GOT3 (cell line): ENCODE data around the gene ZNF786.
"Not testable (repeated sequence)": the region's sequence is repeated elsewhere in the genome, so short reads cannot be mapped to it uniquely, and the experiment has no call there.

ENCODE experiments used
- DNase-seq: peaks from one replicate; lab custom pipeline; 2025; ENCODE audit warnings: mixed read lengths; lab: John Stamatoyannopoulos, UW

The ZNF786 gene

DNA sequence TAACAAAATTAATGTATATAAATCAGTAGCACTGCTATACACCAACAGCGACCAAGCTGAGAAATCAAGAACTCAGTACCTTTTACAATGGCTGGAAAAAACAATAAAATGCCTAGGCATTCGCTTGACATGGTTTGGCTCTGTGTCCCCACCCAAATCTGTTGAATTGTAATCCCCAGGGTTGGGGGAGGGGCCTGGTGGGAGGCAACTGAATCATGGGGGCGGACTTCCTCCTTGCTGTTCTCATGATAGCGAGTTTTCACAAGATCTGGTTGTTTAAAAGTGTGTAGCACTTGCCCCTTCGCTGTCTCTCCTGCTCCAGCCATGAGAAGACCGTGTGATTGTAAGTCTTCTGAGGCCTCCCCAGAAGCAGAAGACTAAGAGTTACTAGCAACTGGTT is 8.6 kb downstream of the ZNF786 start:
- no peak for DNase-seq

DNA sequence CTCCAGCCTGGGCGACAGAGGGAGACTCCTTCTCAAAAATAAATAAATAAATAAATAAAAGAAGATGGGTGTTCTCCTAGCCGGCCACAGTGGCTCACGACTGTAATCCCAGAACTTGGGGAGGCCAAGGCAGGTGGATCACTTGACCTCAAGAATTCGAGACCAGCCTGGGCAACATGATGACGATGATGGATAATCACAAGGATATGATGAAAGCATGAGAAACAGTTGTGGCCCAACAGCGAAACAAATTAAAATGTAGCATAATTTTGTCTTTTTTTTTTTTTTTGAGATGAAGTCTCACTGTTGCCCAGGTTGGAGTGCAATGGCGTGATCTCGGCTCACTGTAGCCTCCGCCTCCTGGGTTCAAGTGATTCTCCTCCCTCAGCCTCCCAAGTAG is 12.9 kb downstream of the ZNF786 start:
- no peak for DNase-seq

DNA sequence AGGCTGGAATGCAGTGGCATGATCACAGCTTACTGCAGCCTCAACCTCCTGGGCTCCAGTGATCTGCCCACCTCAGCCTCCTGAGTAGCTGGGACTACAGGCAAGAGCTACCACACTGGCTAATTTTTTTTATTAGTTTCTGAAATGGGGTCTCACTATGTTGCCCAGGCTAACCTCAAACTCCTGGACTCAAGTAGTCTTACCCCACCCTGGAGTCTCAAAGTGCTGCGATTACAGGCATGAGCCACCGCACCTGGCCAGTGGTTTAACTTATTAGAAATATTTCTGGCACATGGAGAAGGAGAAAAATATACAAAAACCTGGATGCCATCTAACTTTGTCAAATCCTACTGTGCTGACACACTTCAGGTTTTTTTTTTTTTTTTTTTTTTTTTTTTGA is 15.2 kb downstream of the ZNF786 start:
- DNase-seq: no peak

DNA sequence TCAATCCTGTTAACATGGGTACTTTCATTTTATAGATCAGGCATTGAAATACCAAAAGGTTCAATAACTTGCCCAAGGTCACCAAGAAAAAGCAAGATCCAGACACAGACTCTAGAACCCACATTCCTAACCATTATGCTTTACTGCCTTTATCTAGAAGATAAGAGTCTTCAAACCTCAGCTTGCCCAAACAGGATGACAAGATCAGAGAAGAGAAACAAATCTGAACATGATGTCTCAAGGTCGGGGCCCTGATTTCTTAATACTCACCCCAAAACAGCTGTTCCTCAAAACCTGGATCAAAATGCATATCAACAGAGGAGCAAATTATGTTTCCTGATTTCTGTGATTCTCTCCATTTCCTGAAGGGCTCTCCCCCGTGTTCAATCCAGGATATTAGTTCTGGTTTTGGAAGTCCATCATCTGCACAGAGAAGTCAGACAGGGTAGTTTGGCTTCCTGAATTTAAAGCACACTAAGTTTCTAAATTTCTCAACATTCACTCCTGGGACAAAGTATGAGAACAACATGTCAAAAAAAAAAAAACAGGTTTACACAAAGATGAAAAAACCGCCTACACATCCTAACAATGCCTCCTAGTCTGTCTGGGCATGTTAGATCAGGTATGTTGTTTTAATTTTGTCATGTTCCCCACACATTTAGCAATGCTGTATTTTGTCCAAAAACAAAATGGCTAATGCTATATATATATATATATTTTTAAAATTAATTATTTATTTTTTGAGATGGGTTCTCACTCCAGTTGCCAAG is 16.2 kb downstream of the ZNF786 start:
- DNase-seq: no peak

DNA sequence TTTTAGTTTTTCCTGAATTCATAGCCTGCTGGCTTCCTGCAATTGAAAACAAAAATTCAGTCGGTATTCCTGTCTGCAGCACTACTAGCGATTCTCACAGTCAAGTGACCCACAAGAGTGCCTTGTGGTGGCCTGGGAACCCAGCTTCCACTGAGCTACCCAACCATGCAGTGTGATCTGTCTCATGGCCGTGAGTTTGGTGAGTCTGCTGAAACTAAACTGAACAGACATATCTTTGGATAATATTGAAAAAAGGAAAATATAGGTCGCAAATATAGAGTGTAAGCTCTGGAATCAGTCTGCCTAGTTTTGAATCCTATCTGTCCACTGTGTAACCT is 18.1 kb downstream of the ZNF786 start:
- DNase-seq: no peak

DNA sequence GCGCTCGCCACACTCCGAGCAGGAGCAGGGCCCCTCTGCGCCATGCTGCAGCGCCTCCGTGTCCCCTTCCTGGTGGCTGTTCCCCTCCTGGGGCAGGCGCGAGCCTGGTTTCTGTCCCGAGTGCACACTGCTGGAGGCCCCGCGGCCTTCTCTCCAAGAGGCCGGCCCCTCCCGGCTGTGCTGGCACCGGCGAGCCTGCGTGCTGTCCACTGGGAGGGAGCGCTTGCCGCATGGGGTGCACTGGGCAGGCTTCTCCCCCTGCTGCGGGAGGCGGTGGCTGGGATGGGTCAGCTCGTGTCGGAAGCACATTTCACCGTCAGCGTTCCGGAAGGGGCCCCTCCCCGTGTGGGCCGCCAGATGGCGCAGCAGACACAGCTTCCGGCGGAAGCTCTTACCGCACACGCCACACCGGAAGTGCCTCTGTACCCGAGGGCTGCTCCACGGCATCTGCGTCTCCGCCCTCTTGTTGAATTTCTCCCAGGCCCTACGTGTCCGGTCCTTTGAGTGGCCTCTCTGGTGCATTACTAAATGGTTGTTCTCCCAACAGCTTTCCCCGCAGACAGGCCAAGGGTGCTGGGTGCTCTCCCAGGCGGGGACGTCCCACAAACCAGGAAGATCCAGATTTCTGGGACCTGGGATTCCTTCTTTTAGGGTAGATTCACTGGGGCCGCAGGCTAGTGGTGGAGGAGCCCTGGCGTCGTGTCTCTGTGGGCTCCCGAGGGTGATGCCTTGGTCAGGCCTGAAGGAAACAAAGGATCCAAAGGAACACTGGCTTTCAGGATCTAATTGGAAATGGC is 18.7 kb downstream of the ZNF786 start:
- DNase-seq: no peak

DNA sequence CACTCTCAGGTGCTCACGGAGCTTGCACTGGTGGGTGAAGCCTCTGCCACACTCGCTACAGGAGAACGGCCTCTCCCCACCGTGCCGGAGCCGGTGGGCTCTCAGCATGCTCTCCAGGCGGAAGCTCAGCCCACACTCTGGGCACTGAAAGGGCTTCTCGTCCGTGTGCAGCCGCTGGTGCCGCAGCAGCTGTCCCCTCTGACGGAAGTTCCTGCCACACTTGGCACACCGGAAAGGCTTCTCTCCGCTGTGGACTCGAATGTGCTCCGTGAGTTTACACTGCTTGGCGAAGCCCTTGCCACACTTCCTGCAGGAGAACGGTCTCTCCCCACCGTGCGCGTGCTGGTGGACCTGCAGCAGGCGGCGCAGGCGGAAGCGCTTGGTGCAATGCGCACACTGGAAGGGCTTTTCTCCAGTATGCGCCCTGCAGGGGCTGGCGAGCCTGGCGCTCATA is 19.3 kb downstream of the ZNF786 start:
- DNase-seq: no peak

DNA sequence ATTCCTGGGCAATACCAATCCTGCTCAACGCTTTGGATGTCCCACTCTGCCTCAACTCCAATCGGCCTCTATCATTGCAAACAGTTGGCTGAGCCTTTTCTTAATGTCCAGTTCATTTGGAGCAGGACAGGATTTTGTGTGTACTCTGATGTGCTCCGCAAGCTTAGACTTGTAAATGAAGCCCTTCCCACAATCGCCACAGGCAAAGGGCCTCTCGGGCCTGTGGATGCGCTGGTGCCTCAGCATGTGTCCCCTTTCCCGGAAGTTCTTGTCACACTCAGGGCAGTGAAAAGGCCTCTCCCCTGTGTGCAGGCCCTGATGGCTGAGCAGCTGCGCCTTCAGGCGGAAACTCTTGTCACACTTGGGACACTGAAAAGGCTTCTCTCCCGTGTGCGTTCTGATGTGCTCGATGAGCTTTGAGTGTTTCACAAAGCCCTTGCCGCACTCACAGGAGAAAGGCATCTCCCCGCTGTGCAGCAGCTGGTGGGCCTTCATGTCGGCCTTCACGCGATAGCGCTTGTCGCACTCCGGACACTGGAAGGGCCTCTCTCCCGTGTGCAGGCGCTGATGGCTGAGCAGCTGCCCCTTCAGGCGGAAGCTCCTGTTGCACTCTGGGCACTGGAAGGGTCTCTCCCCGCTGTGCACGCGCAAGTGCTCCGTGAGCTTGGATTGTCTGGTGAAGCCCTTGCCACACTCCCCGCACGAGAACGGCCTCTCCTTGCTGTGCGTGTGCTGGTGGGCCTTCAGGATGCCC is 20.0 kb downstream of the ZNF786 start:
- DNase-seq: no peak

DNA sequence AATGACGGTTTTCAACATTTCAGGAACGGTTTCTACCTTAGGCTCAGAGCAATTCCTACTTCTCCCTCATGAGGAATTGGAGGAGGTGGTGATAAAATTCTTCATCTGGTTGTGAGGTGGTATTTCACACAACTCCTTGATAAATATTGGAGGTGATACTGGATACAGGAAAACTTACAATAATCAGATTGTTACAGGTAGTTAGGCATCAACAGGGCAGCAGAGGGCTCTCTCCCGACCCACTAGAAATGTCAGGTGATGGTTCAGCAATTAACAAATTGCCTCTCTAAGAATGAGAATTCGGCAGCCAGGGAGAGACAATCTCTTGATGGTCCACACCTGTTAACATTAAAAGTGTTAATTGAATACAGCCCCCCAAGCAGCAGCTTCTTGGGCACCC is 22.6 kb downstream of the ZNF786 start:
- DNase-seq: no peak

DNA sequence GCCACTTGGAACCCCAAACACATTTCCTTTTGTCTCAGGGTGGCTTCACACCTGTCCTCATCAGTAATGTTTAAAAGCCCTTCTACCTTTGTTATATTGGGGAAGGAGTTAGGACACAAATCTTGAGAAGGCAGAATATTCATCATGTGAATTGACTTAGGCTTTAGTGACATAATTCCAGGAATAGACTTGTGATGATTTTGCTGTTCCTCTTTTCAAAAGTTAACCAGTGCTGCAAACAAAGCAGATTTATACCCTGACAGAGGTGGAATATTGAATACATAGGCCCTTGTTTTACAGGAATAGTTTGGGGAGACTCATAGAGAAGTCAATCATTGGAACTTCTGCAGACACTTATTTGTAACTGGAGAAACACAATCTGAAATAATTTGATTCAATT is 27.0 kb downstream of the ZNF786 start:
- no peak for DNase-seq

DNA sequence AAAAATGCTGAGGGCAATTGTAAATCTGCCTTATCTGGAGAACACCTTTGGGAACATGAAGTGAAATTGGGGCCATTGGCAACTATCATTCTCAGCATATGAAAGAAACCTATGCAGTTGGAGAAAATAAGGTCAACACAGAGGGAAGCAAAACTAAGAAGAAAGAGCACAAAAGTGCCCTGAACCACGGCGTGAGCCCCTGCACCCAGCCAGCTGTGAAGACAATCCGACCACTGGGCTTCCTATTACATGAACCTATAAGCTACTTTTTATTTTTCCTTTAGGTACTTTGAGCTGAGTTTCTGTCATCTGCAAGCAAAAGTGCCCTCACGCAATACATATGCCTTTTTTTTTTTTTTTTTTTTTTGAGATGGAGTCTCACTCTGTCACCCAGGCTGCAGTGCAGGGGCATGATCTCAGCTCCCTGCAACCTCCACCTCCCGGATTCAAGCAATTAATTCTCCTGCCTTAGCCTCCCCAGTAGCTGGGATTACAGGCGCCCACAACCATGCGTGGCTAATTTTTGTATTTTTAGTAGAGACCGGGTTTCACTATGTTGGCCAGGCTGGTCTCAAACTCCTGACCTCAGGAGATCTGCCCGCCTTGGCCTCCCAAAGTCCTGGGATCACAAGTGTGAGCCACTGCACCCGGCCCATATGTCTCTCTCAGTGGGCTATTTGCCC is 28.2 kb downstream of the ZNF786 start:
- not testable (repeated sequence) for DNase-seq

DNA sequence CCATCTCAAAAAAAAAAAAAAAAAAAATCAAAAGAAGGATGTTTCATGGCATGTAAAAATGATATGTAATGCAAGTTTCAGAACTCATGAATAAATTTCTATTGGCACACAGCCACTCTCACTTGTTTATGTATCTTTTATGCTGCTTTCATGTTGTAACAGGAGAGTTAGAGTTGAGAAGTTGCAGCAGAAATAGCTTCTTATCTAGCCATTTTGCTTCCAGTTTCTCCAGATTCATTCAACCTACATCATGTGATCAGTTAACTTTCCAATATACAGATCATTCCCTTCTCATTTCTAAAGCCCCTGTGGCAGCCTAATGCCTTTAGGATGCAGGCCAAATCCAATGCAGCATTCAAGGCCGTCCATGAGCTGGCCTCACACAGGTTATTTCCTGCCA is 30.4 kb downstream of the ZNF786 start:
- no peak for DNase-seq

DNA sequence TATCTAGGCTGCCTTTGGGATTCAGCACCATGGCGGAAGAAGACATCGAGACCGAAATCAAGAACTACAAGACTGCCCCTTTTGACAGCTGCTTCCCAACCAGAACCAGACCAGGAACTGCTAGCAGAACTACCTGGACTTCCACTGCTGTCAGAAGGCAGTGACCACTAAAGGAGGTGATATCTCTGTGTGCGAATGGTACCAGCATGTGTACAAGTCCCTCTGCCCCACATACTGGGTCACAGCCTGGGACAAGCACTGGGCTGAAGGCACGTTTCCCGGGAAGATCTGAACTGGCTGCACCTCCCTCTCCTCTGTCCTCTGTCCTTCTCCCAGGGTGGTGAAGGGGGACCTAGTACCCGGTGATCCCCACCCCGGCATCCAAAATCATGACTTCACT is 36.6 kb downstream of the ZNF786 start:
- no peak for DNase-seq

DNA sequence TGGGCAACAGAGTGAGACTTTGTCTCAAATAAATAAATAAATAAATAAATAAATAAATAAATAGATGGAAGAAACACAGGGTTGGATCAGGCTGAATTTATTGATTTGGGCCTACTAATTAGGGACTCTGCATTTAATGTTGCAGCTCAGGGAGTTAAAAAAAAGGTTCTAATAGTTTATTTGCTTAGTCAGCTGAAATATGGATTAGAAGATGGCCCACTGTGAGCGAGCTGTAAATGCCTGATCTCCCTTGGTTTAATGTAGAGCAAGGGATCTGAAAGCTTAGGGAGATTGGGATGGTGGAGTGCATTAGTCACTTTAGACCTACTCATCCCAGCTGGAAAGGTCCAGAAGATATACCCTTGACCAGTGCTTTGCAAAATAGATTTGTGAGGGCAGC is 37.1 kb downstream of the ZNF786 start:
- DNase-seq: no peak

DNA sequence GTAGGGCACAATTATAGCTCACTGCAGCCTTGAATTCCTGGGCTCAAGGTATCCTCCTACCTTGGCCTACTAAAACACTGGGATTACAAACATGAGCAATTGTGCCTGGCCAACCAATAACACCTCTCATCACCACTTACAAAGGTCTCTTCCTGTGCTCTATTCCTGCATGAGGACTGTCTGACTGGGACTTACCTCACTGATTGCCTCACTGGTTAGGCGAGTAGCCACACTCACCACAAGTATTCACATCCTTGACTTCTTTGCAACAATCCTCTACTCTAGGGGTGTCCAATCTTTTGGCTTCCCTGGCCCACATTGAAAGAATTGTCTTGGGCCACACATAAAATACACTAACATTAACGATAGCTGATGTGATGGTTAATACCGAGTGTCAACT is 39.6 kb downstream of the ZNF786 start:
- DNase-seq: no peak

DNA sequence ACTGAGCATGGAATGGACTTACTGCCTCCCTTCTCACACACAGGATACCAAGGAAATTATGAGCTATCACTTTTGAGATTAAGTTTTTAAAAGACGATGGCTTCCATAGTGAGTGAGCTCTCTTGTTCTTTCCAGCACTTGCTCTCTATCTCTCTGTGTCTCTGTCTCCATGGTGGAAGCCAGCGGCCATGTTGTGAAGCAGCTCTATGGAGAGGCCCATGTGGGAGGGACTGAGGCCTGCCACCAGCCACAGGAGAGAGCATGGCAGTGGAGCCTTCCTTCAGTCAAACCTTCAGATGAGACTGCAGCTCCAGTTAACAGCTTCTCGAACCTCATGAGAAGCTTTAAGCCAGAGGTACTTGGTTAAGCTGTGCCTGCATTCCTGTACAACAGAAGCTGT is 41.7 kb downstream of the ZNF786 start:
- no peak for DNase-seq

DNA sequence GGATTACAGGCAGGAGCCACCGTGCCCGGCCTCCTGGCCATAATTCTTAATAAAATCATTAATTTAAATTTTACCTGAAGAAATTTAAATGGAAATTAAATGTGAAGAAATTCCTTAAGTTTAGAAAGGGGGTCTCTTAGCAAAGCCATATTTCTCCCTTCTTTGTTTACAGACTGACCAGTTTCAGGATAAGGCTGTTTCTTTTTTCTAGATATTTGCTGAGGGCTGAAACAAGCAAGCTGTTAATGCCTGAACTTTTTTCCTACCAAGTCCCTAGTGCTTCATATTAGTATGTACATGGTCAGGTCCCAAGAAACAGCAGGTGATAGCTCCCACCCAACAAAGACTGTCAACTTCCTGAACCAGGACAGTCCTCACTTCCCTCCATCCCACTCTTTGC is 44.1 kb downstream of the ZNF786 start:
- no peak for DNase-seq

DNA sequence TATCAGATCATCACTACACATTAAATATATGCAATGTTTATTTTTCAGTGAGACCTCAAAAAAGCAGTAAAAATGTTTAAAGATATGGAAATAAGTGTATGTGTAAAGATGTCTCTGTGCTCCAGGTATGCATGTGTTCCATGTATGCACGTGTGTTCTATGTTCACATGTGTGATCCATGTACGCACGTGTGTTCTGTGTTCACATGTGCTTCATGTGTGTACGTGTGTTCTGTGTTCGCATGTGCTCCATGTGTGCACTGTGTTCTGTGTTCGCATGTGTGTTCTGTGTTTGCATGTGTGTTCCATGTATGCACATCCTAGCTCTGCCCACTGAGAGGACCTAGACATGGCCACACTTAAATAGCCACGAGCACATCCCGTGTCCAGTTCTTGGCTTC is 46.6 kb downstream of the ZNF786 start:
- no peak for DNase-seq

DNA sequence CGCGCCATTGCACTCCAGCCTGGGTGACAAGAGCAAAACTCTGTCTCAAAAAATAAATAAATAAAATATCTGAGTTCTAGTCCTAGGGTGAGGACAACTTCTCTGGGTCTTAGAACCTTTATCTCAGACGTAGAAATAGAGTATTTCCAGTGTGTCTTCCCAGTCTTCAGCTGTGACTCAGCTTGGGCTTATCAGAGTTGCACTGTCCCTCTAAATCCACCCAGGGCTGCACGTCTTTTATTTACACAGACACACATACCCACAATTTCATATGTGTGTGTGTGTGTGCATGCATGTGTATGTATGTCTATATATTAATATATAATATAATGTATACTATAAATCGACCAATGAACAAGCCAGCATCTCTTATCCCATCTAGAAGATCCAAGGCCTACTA is 49.2 kb downstream of the ZNF786 start:
- DNase-seq: no peak

DNA sequence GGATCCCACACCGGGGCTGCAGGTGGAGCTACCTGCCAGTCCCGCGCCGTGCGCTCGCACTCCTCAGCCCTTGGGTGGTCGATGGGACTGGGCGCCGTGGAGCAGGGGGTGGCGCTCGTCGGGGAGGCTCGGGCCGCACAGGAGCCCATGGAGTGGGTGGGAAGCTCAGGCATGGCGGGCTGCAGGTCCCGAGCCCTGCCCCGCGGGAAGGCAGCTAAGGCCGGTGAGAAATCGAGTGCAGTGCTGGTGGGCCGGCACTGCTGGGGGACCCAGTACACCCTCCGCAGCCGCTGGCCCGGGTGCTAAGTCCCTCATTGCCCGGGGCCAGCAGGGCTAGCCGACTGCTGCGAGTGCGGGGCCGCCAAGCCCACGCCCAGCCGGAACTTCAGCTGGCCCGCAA is 51.9 kb downstream of the ZNF786 start:
- not testable (repeated sequence) for DNase-seq

DNA sequence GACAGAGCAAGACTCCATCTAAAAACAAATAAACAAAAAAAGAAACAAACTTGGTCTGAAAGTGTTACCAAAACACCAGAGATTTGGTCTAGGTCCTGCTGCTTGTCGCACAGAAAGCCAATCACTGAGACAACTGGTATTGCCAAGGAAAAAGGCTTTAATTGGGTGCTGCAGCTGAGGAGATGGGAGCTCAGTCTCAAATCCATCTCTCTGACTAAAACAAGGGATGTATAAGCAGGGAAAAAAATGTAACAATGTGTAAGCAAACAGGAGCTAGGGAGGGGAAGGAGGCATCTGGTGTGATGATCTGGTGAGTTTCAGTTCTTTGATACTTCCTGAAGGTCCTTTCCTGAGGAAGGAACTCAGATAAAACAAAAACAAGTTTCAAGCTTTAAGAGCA is 53.8 kb downstream of the ZNF786 start:
- DNase-seq: no peak

DNA sequence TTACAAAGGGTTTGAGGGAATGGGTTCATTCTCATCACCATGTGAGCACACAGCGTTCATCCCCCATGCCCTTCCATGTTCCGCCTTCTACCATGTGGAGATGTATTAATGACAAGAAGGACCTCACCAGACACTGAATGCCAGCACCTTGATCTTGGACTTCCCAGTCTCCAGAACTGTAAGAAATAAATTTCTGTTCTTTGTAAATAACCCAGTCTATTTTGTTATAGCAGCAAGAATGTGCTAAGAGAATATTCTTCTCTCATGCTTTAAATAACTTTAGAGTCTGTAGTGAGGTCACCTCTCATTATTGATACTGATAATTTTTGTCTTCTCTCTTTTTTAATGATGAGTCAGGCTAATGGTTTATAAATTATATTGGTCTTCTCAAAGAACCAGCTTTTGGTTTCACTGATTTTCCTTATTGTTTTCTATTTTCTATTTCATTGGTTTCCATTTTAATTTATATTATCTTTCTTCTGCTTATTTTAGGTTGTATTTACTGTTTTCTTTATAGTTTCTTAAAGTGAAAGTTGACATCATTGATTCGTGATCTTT is 59.1 kb downstream of the ZNF786 start:
- no peak for DNase-seq
